HG02798 (cell line): ENCODE data around the gene MRAS.

Experiments used
- ATAC-seq: cut with Tn5 transposase; IDR thresholded peaks from one replicate; pipeline ENCODE4 v1.9.1; 2021; ENCODE audit warnings: mild to moderate bottlenecking; ENCODE audit not compliant: unreplicated experiment, poor library complexity

The MRAS gene

DNA sequence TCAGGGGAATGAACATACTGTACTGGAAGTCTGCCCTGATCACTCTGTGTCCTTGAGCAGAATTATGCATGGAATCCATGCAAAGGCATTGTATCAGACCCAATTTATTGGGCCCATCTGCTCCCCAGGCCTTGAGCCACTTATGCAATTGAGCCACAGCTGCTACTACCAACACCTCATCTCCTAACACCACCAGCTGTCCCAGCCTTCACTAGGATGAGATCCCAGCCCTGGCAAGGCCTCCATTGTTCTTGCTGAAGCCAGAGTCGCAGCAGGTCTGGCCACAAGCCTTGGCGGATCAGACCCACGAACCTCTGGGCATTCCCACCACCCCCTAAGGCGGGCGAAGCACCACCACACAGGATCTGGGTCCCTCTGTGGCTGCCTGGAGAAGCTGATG, 9.6 kb upstream of the MRAS start:
- no peak for ATAC-seq

- ATAC-seq: no peak
Observed at GRCh38 chr3:138340511-138340910, 7.9 kb upstream of the MRAS start.

- ATAC-seq: no peak
Observed at GRCh38 chr3:138344754-138345153, 3.6 kb upstream of the MRAS start.

GRCh38 chr3:138348754-138349739, 668 bp downstream of the MRAS start:
- ATAC-seq: no peak

DNA sequence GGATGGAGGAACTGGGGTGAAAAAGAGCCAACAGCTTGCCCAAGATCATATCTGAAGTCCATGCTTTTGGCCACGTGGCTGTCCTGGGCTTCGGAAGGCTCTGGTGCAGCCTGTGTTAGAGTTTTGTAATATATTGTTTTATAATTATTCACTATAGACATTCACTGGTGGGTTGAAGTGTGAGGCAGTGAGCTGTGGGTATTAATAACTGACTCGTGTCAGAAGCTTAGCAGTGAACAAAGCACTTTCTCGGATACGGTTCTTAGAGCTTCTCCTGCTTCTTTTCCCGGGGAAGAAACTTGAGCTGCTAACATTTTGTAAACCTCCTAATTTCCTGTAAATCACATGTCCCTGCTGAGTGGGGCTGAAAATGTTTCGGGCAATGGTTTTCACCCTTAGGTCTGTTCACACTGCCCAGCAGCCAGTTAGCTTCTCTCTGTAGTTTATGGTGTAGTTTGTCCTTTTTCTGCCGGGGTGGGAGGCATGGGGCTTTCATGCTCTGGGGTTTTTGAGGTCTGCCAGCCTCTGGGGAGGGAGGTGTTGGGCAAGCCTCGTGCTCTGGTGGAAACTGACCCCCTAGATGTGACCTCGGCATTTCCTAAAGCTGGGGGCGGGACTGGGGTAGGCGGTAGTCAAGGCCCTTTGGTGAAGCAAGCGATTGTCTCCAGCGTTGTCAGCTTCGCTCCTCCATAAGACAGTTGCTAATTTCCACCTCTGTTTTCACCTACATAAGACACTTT, 1.7 kb downstream of the MRAS start:
- no peak for ATAC-seq

DNA sequence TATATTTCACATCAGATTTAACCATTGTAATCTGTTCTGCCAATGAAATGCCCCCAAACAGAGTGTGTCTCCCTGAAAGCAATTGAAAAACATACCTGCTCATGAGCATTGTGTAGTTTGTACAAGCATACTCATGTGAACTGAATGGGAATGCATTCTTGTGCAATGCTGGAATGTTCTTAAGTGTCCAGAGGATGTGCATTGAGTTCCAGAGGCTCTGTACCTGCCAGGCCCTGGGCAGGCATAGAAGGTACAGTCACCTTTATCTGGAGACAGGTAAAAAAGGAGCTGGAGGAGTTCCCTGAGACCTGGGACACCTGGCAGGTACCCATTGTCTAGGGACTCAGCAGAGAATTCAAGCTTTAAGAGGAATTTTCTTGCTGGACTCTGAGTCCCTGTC, 2.8 kb downstream of the MRAS start:
- no peak for ATAC-seq

- no peak for ATAC-seq
Observed at GRCh38 chr3:138351916-138352550, 3.7 kb downstream of the MRAS start.

DNA sequence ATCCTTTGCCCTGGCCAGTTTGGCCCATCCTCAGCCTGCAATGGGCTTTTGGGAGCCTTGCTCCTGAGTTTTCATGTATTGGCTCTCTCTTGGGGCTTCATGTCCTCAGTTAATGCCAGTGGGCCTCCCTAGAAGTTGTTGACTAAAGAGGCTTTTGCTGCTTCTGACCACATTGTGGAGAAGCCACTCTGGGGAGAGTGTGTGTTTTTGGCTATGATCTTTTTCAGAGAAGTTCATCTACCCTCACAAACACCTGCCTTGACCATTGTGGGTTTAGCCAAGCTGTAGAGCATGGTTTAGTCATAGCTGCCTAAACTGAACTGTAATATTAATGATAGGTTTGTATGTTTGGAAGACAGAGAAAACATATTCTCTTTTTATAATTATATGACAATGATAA, 6.0 kb downstream of the MRAS start:
- no peak for ATAC-seq

GRCh38 chr3:138355071-138355470, 6.7 kb downstream of the MRAS start:
- no peak for ATAC-seq

- no peak for ATAC-seq
Observed at GRCh38 chr3:138356730-138357405, 8.5 kb downstream of the MRAS start.

DNA sequence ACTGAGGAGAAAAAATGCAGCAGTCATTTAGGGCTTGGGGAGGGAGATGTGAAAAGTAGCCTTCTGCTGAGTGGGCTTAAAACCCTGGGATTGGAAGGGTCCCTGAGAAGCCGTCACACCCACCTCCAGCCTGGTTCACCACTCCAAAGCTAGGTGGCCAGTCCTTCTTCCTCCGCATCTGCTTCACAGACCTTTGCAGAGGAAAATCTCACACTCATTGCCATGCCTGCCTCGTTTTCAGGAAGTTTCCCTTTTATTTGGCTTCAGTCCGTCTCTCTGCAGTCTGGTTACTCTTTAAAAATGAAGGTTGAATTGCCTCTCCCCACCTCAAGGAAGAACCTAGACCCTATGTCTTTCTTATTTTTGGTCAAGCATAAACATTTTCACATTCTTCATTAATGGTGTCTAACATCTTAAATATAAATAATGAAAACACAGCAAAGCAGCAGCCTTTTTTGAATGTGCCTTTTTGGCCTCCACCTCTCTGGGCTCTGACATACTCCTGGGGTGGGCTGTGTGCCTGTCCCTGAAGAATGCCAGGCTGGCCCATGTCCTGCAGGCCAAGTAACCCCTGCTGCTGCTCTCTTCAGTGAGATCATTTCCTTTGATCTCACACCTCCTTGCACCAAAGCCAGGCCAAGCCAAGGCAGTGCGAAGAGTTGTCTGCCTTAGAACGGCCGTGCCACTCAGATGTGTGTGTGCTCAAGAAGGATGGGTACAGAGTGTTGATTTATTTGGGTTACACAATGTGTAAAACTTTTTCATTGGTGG, 11.0 kb downstream of the MRAS start:
- no peak for ATAC-seq

GRCh38 chr3:138359919-138360868, 11.8 kb downstream of the MRAS start:
- ATAC-seq: no peak

DNA sequence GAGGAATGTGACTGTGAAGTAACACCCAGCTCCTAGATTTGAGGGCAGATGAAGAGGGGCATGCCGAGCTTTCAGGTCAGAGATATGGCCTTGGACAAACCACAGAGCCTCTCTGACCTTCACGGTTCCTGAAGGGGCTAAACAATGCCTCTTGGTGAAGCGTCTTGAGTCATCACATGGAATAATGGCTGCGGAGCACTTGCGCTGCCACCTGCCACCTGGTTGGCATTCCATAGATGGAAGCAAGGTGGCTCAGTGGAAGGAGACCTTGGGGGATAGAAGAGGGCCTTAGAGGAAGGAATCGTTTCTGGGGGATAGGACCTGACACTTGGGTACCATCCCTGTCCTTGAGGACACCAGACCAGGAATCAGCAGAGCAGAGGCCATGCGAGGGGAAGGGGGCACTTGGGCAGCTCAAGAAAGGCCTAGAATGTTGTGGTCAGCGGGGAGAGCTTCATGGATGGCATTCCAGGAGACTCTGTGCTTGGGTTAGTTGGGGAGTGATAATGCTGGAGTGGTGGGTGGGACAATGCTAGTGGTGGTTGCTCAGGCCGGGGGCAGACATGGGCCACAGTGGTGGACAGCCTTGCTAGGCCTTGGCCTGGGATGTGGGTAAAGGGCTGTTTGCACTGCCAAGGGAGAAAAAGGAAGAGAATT, 12.6 kb downstream of the MRAS start:
- ATAC-seq: no peak

DNA sequence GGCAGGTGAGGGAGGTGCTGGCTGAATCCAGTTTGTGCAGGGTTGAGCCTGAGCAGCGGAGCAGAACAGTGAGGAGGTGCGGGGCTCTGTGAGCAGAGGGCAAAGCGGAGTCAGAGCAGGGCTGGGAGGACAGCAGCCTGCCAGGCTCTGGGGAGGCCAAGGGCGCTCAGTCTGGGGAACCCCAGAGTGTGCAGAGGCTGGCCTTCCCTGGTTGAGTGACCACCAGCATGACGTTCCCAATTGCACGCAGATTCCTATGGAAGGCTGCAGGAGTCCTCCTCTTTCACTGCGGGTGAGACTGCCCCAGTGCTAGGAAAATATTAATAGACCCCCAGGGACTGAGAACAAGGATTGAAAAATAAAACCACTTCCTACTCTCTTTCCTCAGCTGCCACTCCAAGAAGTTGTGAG, 13.2 kb downstream of the MRAS start:
- no peak for ATAC-seq

DNA sequence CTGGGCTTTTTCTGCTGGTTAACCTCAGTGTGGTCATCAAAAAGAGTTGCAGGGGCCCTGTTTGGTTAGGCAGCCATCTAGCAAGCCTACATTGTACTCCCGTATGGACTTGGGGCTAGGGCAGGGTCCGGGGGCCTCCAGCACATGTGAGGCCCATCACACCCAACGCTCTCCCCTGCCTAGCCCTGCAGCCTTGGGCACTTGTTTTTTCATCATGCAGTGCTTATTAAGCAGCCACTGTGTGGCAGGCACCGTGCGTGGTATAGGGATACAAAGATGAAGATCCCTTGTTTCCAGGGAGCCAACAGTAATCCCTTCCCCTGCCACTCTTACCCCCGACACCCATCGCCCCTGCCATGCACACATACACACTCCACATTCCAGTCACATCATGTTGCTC, 14.2 kb downstream of the MRAS start:
- no peak for ATAC-seq

DNA sequence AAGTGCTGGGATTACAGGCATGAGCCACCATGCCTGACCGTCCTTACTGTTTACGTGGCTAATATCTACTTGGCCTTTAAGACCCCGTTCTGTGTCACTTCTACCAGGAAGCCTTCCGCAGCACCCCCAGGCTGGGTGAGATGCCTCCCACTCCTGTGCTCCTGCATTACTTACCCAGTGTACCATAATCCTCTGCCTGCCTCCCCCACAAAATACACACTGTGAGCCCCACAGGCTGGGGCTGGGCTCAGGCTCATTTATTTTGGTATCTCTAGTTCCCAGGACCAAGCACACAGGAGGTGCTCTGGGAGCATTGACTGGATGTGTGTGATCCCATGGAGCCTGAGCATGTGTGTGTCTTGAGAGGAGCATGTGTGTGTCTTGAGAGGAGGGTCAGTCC, 14.9 kb downstream of the MRAS start:
- no peak for ATAC-seq

DNA sequence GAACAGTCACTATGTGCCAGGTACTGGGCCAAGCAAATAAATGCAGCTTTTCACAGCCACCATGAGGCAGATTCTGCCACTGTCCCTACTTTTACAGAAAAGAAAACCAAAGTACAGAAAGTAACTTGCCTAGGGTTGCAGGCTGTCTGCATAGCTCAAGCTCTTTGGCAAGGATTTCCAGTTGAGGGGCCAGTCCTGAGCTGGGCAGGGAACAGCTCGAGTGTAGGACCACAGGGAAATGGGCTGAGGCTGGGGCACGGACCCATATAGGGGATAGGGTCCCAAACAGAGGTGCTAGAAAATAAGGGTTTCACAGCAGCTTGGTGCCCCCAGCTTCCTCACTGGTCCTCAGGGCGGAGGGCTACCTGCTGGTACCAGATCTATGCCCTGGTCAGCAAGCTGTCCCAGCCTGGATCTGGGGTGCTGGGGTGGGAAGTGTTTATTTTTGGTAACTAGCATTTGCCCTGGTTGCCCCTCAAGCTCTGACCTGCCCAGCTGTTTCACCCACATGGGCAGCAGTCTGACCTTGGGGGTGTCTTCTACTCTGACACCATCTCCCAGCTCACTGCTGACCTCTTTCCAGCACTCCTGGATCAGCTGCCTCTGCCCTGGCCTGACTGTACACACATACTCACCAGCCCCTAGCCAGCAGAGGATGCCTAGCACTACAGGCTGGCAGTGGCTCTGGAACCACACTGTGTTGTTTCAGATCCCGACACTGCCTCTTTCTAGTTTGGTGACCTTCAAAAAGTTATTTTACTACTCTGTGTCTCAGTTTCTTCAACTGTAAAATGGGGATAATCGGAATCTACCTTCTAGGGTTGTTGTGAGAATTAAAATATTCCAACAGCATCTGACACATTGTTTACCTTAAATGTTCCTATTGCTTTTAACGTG, 16.2 kb downstream of the MRAS start:
- ATAC-seq: no peak
